Astrocyte of the cerebellum (primary cell): Measurements from ENCODE around the gene TRAPPC6A.

Experiments
- DNase-seq: peaks from one replicate; pipeline ENCODE4 v3.0.0-alpha.2; 2011; ENCODE audit warnings: low read depth
- H3K4me3 ChIP-seq: 2 replicates; pipeline ENCODE4 v1.5.1; 2011; ENCODE audit warnings: mild to moderate bottlenecking, low read depth, low read length, moderate library complexity
- in situ Hi-C: cut with HindIII; loops from 2 replicates; pipeline ENCODE4 v1.10.0; 2017; ENCODE audit warnings: low sequenced_read_pairs
- TF ChIP-seq, protein P1 (sequence below): IDR thresholded peaks from 2 replicates; pipeline ENCODE4 v1.5.1; 2012; ENCODE audit warnings: low read length, low read depth, moderate library complexity, mild to moderate bottlenecking; ENCODE audit errors: missing control alignments

TRAPPC6A gene

DNA sequence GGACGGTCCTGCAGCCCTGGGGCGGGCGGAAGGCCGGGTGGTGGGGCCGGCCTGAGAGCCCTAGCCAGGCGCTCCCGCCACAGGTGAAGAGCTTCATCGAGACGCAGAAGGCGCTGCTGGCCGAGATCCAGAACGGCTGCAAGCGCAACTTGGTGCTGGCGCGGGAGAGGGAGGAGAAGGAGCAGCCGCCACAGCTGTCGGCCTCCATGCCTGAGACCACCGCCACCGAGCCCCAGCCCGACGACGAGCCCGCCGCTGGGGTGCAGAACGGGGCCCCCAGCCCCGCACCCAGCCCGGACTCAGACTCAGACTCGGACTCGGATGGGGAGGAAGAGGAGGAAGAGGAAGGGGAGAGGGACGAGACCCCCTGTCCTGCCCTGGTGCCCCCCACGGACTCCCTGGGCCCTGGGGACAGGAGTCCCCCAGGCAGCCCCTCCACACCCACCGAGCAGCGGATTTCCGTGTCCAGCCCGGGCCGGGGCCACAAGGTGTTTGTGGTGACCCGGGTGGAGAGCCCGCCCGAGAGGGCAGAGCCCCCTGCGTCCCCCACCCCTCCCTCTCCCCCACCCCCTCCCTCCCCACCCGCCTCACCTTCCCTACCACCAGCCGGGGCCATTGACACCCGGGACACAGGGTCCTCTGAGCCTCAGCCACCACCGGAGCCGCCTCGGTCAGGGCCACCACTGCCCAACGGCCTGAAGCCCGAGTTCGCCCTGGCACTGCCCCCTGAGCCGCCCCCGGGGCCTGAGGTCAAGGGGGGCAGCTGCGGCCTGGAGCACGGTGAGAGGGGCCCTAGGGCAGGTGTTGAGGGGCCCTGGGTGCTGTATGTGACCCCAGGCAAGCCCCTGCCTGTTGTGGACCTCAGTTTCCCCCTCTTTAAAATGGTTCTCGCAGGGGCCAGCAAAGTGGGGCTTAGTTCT is 32.5 kb downstream of the TRAPPC6A start:
- TF ChIP-seq, protein P1, sequence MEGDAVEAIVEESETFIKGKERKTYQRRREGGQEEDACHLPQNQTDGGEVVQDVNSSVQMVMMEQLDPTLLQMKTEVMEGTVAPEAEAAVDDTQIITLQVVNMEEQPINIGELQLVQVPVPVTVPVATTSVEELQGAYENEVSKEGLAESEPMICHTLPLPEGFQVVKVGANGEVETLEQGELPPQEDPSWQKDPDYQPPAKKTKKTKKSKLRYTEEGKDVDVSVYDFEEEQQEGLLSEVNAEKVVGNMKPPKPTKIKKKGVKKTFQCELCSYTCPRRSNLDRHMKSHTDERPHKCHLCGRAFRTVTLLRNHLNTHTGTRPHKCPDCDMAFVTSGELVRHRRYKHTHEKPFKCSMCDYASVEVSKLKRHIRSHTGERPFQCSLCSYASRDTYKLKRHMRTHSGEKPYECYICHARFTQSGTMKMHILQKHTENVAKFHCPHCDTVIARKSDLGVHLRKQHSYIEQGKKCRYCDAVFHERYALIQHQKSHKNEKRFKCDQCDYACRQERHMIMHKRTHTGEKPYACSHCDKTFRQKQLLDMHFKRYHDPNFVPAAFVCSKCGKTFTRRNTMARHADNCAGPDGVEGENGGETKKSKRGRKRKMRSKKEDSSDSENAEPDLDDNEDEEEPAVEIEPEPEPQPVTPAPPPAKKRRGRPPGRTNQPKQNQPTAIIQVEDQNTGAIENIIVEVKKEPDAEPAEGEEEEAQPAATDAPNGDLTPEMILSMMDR, result no peak
- no peak overlapping the region for H3K4me3 ChIP-seq
- in situ Hi-C loops, result no loop called here
- DNase-seq, result no peak

- in situ Hi-C loops, result no loop called here
- no peak overlapping the region for H3K4me3 ChIP-seq
- TF ChIP-seq, protein P1, result no peak
- no peak for DNase-seq
These were observed 33.4 kb downstream of the TRAPPC6A start for GRCh38 chr19:45144431-45145269.

GRCh38 chr19:45142726-45143110 is 35.3 kb downstream of the TRAPPC6A start:
- no peak overlapping the region for H3K4me3 ChIP-seq
- DNase-seq, result no peak
- in situ Hi-C loops, result no loop called here
- TF ChIP-seq, protein P1, result no peak

GRCh38 chr19:45142016-45142725 is 35.9 kb downstream of the TRAPPC6A start:
- no peak for DNase-seq
- H3K4me3 ChIP-seq, result no peak overlapping the region
- TF ChIP-seq, protein P1, result no peak
- in situ Hi-C loops, result no loop called here

GRCh38 chr19:45141203-45141900 is 36.7 kb downstream of the TRAPPC6A start:
- DNase-seq, result no peak
- no peak overlapping the region for H3K4me3 ChIP-seq
- in situ Hi-C loops, result no loop called here
- TF ChIP-seq, protein P1, result no peak
